ENCODE data around the gene MAN1A1. TPM values are rescaled to one million over a fixed set of nuclear protein-coding genes. Genes with fewer than 3 reads are reported as not detected.

The MAN1A1 gene
- total RNA-seq, 4 donors from 2014 or later: 17.8 to 34.7 (median 29.9) TPM

DNA sequence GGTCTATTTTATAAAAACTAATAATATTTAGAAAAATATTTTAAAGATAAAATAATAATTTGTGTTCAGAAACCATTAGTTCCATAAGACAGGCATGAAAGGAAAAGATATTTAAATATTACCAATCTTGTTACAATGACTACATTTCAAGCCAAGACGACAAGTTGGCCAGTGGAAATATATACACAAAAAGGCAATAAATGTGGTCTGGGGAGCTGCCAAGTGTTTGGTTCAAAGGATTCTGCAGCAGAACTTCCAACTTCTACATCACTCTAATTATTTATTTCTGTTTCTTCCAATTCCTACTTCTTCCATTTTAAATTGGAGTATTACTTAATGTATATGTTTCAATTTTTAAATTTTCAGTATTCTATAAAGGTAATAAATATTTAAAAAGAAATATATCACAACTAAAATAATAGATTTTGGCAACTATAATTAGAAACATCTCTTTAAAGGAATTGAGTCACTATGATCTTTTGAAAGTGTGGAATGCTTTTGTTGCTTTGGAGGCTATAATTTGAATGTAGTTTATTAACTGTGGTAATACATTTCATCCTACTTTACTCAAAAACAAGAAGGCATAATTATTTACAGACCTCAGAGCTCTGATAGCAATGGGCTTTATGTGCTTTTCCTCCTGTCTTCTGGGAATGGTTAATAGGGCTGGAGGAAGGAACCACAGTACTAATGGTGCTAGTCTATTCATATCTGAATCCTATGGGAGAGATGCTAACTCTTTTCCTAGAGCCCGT, 141.4 kb downstream of the MAN1A1 start:
- H3K36me3 ChIP-seq: peaks cover 14% of the 10 kb centered on the region
- no peaks in the 10 kb centered on the region for H3K27me3 ChIP-seq
- no peaks in the 10 kb centered on the region for H3K9me3 ChIP-seq
- no peak overlapping the region for H3K27ac ChIP-seq
- TF ChIP-seq EP300 (IDR thresholded peaks at IDR 0.05): no peak
- TF ChIP-seq POLR2AphosphoS5 (IDR thresholded peaks at IDR 0.05): no peak
- TF ChIP-seq, protein P1, sequence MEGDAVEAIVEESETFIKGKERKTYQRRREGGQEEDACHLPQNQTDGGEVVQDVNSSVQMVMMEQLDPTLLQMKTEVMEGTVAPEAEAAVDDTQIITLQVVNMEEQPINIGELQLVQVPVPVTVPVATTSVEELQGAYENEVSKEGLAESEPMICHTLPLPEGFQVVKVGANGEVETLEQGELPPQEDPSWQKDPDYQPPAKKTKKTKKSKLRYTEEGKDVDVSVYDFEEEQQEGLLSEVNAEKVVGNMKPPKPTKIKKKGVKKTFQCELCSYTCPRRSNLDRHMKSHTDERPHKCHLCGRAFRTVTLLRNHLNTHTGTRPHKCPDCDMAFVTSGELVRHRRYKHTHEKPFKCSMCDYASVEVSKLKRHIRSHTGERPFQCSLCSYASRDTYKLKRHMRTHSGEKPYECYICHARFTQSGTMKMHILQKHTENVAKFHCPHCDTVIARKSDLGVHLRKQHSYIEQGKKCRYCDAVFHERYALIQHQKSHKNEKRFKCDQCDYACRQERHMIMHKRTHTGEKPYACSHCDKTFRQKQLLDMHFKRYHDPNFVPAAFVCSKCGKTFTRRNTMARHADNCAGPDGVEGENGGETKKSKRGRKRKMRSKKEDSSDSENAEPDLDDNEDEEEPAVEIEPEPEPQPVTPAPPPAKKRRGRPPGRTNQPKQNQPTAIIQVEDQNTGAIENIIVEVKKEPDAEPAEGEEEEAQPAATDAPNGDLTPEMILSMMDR (IDR thresholded peaks at IDR 0.05): no peak
- TF ChIP-seq POLR2A (IDR thresholded peaks at IDR 0.05): no peak
- H3K4me3 ChIP-seq: no peak overlapping the region
- H3K4me1 ChIP-seq: peaks cover 3% of the 10 kb centered on the region
- 53% methylated on average over 2 of the region's 2 CpGs for WGBS
- no peak for DNase-seq (ENCODE audit: low spot score in 2 of 2)

DNA sequence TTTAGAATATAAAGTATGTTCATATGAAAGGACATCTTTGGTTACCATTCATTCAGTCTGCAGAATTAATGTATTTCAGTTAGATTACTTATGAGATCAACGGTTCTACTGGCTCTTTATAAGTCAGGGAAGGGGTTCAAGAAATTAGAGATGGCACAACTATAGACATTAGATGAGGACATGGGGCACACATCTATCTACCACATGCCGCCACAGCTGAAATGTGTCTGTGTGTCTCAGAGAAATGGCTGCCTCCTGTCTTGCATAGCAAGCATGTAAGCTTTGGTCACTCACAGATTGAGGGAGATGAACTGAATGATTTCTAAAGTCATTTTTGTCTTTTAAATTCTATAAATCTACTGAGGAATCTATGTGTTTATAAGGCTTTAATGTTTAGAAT, 142.2 kb downstream of the MAN1A1 start:
- Histone ChIP-seq H3K4me3 (no peak overlapping the region), H3K4me1 (peaks cover 3% of the 10 kb centered on the region), H3K36me3 (peaks cover 18% of the 10 kb centered on the region), H3K9me3 (no peaks in the 10 kb centered on the region), H3K27ac (no peak overlapping the region), H3K27me3 (no peaks in the 10 kb centered on the region)
- 86% methylated on average over 2 of the region's 2 CpGs for WGBS
- no peak for DNase-seq (ENCODE audit: low spot score in 2 of 2)
- no peak for TF ChIP-seq POLR2A (IDR thresholded peaks at IDR 0.05)
- TF ChIP-seq POLR2AphosphoS5 (IDR thresholded peaks at IDR 0.05): no peak
- no peak for TF ChIP-seq EP300 (IDR thresholded peaks at IDR 0.05)
- TF ChIP-seq, protein P1 (IDR thresholded peaks at IDR 0.05): no peak

DNA sequence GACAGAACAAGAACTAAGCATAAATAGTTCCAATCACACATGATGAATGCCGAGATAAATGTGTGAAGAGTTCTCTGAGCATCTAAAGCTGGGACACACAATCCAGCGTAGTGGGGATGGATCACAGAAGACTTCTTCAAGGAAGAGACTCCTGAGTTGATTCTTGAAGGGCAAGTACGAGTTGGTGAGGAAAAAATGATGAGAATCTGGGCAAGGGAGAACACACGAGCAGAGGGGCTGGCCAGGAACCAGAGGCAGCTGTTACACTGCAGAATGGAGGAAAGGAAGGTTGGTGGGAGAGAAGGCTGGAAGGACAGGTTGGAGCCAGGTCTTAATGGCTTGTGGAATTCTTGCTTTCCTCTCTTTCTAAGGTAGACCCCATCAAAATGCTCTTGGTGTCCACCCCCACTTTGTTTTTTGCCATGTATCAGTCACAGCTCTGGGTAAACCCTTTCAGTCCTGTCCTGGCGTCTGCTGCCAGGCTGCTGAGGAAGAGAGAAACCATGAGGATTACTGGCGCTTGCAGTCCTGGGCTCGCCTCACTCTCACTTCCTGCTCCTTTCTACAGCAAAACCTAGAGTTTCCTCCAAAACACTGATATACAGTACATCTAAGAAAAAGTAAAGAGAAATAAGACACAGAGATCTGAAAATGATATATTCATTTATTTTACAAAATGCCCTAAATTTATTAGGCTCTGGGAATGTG, 143.5 kb downstream of the MAN1A1 start:
- H3K27ac ChIP-seq: no peak overlapping the region
- H3K27me3 ChIP-seq: no peaks in the 10 kb centered on the region
- WGBS: 89% methylated on average over 7 of the region's 7 CpGs
- TF ChIP-seq POLR2AphosphoS5 (IDR thresholded peaks at IDR 0.05): no peak
- no peak for TF ChIP-seq POLR2A (IDR thresholded peaks at IDR 0.05)
- TF ChIP-seq EP300 (IDR thresholded peaks at IDR 0.05): no peak
- TF ChIP-seq, protein P1 (IDR thresholded peaks at IDR 0.05): no peak
- H3K4me3 ChIP-seq: no peak overlapping the region
- DNase-seq (ENCODE audit: low spot score in 2 of 2): no peak
- H3K9me3 ChIP-seq: no peaks in the 10 kb centered on the region
- H3K36me3 ChIP-seq: peaks cover 21% of the 10 kb centered on the region
- H3K4me1 ChIP-seq: peaks cover 3% of the 10 kb centered on the region

DNA sequence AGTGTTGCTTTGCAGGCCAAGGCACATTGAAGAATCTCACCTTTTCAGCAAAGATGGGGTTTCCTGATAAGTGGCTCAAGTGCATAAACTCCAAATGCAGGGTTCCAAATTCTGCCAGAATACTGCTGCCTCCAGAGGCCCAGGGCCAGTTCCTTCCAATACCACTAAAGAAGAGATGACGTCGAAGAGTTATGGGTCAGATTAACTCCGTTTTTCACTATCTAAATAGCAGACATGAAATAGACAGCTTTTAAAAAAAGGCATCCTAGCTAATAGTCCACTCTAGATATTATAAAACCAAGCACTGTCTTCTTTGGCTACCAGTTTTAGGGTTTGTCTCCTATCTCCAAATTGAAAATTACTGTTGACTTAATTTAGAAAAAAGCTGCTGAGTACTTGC, 144.8 kb downstream of the MAN1A1 start:
- Histone ChIP-seq H3K36me3 (peaks cover 25% of the 10 kb centered on the region), H3K9me3 (no peaks in the 10 kb centered on the region), H3K4me1 (peaks cover 3% of the 10 kb centered on the region), H3K27me3 (no peaks in the 10 kb centered on the region), H3K4me3 (no peak overlapping the region), H3K27ac (no peak overlapping the region)
- TF ChIP-seq POLR2AphosphoS5 (IDR thresholded peaks at IDR 0.05): no peak
- no peak for TF ChIP-seq POLR2A (IDR thresholded peaks at IDR 0.05)
- TF ChIP-seq, protein P1 (IDR thresholded peaks at IDR 0.05): no peak
- TF ChIP-seq EP300 (IDR thresholded peaks at IDR 0.05): no peak
- 88% methylated on average over 3 of the region's 3 CpGs for WGBS
- no peak for DNase-seq (ENCODE audit: low spot score in 2 of 2)

DNA sequence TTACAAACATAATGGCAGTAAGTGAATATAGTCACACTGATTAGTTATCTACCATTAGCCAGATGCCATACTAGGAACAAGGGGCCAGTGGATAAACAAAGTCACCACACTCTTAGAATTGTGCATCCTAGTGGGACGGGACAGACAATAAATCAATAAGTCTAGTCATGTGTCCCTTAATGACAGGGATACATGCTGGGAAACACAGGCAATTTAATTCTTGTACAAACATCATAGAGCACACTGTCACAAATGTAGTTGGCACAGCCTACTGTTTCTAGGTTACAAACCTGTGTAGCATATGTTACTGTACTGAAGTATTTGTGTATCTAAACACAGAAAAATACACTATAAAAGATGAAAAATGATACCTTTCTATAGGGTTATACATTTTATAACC, 148.1 kb downstream of the MAN1A1 start:
- DNase-seq (ENCODE audit: low spot score in 2 of 2): no peak
- Histone ChIP-seq H3K4me3 (no peak overlapping the region), H3K27ac (no peak overlapping the region), H3K9me3 (no peaks in the 10 kb centered on the region), H3K4me1 (no peaks in the 10 kb centered on the region), H3K36me3 (peaks cover 25% of the 10 kb centered on the region), H3K27me3 (no peaks in the 10 kb centered on the region)
- TF ChIP-seq POLR2A (IDR thresholded peaks at IDR 0.05) (no peak), EP300 (IDR thresholded peaks at IDR 0.05) (no peak), POLR2AphosphoS5 (IDR thresholded peaks at IDR 0.05) (no peak)
- TF ChIP-seq, protein P1 (IDR thresholded peaks at IDR 0.05): no peak
- WGBS: 88% methylated on average over 1 of the region's 1 CpG

Data from suprapubic skin (tissue), 4 donors.